ENCODE results near the gene TRAPPC12.

GRCh38 chr2:3490191-3491170 is 111.0 kb downstream of the TRAPPC12 start:
- TF ChIP-seq CTCF (IDR thresholded peaks at IDR 0.05 in 4 of 5, conservative IDR thresholded peaks at IDR 0.05 in 1 of 5): no peak
- TF ChIP-seq POLR2A (IDR thresholded peaks at IDR 0.05): no peak
